Brain microvascular endothelial cell (primary cell): ENCODE measurements around the gene ORC5.
"Not testable (repeated sequence)": the region's sequence is repeated elsewhere in the genome, so short reads cannot be mapped to it uniquely, and the experiment has no call there.

Experiments
- DNase-seq: peaks from one replicate; pipeline ENCODE4 v3.0.0-alpha.2; 2020
- H3K27ac ChIP-seq: fragments of 250-450 bp; sonication (Bioruptor Pico); 2 replicates; pipeline ENCODE4 v1.5.1; 2020; ENCODE audit warnings: mild to moderate bottlenecking, moderate library complexity
- H3K27me3 ChIP-seq: fragments of 250-450 bp; sonication (Bioruptor Pico); replicated peaks from 2 replicates; pipeline ENCODE4 v1.5.1; 2020; ENCODE audit warnings: mild to moderate bottlenecking
- H3K36me3 ChIP-seq: fragments of 250-450 bp; sonication (Bioruptor Pico); replicated peaks from 2 replicates; pipeline ENCODE4 v1.5.1; 2020; ENCODE audit warnings: mild to moderate bottlenecking
- H3K4me3 ChIP-seq: 2 replicates; pipeline ENCODE4 v1.5.1; 2011; ENCODE audit warnings: low read depth, mild to moderate bottlenecking, control low read depth, low read length, moderate library complexity
- CTCF ChIP-seq: IDR thresholded peaks from 2 replicates; pipeline ENCODE4 v1.5.1; 2011; ENCODE audit warnings: low read depth, mild to moderate bottlenecking, moderate library complexity, low read length, control low read depth, inconsistent platforms; ENCODE audit errors: missing control alignments
- in situ Hi-C: cut with HindIII; loops from 2 replicates; pipeline ENCODE4 v1.10.0; 2017; ENCODE audit warnings: low sequenced_read_pairs, low pct_ligation_motif_present

ORC5 gene

GRCh38 chr7:104242638-104243037 is 34.8 kb upstream of the ORC5 start:
- Histone ChIP-seq H3K4me3 (no peak overlapping the region), H3K27me3 (no peaks in the 10 kb centered on the region), H3K36me3 (no peaks in the 10 kb centered on the region), H3K27ac (no peak overlapping the region)
- TF ChIP-seq CTCF = no peak
- DNase-seq = no peak
- in situ Hi-C loops = no loop called here

GRCh38 chr7:104241538-104242209 is 33.9 kb upstream of the ORC5 start:
- no peak for TF ChIP-seq CTCF
- no peaks in the 10 kb centered on the region for H3K27me3 ChIP-seq
- no peak overlapping the region for H3K4me3 ChIP-seq
- no peaks in the 10 kb centered on the region for H3K36me3 ChIP-seq
- no peak overlapping the region for H3K27ac ChIP-seq
- in situ Hi-C loops = no loop called here
- DNase-seq = no peak

GRCh38 chr7:104241135-104241534 is 33.3 kb upstream of the ORC5 start:
- Histone ChIP-seq H3K27ac (no peak overlapping the region), H3K4me3 (no peak overlapping the region), H3K27me3 (no peaks in the 10 kb centered on the region), H3K36me3 (no peaks in the 10 kb centered on the region)
- DNase-seq = no peak
- no peak for TF ChIP-seq CTCF
- in situ Hi-C loops = no loop called here

DNA sequence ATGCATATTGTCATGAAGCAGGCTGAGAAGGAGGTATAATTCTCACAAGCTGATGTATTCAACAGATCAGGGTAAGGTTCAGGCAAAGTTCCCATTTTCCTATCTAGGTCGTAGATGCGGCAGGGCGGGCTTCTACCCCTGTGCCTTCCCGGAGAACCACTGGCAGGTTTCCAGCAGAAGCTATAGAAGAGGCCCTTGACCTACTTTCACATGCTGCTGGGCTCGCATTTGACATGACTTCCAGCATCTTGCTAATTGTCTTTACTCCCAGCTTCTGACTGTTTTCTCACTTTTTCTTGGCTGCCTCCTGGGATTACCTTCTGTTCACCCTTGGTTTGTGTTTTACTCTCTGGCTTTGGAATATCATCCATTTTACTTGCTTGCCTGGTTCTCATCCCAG is 32.6 kb upstream of the ORC5 start:
- Histone ChIP-seq H3K4me3 (no peak overlapping the region), H3K27me3 (no peaks in the 10 kb centered on the region), H3K27ac (no peak overlapping the region), H3K36me3 (no peaks in the 10 kb centered on the region)
- in situ Hi-C loops = no loop called here
- no peak for DNase-seq
- TF ChIP-seq CTCF = no peak

DNA sequence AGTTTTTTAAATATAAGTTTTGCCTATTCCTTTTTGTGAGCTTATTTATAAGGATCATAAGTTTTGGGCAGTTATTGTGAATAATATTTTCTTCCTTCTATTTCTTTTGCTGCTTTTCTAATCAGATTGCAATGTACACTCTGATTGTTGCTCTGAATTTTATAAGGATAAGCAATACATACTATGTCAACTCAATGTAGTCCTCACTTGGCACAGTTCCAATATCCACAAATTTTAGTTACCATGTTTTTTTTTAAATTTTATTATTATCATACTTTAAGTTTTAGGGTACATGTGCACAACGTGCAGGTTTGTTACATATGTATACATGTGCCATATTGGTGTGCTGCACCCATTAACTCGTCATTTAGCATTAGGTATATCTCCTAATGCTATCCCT is 27.2 kb upstream of the ORC5 start:
- H3K36me3 ChIP-seq, DNase-seq, H3K27ac ChIP-seq, H3K4me3 ChIP-seq, in situ Hi-C loops, H3K27me3 ChIP-seq: not testable (repeated sequence)

GRCh38 chr7:104231054-104232046 is 23.5 kb upstream of the ORC5 start:
- H3K27me3 ChIP-seq = peaks cover 5% of the 10 kb centered on the region
- TF ChIP-seq CTCF = peak; percentile 94
- H3K36me3 ChIP-seq = no peaks in the 10 kb centered on the region
- H3K27ac ChIP-seq = no peak overlapping the region
- DNase-seq = peak; percentile 54
- in situ Hi-C loops = no loop called here
- H3K4me3 ChIP-seq = no peak overlapping the region
